Stimulated activated CD4-positive, alpha-beta T cell treated with anti-CD3 and anti-CD28 coated beads, Interleukin-12 subunit alpha, Interleukin-12 subunit beta, amount 100 ng/mL, for 4 hours (primary cell): ENCODE data around the gene FAM210B.
"Not testable (repeated sequence)": the region's sequence is repeated elsewhere in the genome, so short reads cannot be mapped to it uniquely, and the experiment has no call there.

Experiments
- DNase-seq: peaks from one replicate; pipeline ENCODE4 v3.0.0-alpha.2; 2020

FAM210B gene, protein sequence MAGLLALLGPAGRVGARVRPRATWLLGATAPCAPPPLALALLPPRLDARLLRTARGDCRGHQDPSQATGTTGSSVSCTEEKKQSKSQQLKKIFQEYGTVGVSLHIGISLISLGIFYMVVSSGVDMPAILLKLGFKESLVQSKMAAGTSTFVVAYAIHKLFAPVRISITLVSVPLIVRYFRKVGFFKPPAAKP

DNA sequence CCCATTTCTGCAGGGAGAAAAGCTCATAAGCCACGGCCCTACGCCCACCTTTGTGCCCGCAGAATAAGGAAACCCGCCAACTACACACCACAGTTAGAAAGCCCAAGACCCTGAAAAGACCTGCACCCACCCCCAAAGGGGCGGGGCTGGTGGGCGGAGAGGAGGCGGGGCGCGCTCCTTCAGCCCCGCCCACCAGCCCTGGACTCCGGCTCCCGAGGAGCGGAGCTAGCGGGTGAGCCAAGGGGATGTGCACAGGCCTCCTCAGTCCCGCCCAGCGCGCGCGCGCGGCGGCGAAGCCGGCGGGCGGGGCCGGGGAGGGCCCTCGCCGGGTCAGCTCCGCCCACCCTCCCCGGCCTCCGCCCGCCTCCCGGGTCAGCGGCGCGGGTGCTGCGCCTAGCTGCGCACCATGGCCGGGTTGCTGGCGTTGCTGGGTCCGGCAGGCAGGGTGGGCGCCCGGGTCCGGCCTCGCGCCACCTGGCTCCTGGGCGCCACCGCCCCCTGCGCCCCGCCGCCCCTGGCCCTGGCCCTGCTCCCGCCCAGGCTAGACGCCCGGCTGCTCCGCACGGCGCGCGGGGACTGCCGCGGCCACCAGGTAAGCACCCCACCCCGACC is at the start of gene FAM210B:
TSS of gene FAM210B (plus strand) at position 375 of the 612 bp plus-strand sequence. CDS start at position 407, 32 bp downstream.
- DNase-seq: peak; percentile 77

GRCh38 chr20:56316051-56316450 is 42.7 kb upstream of the FAM210B start:
- no peak for DNase-seq

GRCh38 chr20:56316483-56316882 is 42.3 kb upstream of the FAM210B start:
- no peak for DNase-seq

GRCh38 chr20:56322681-56323080 is 36.1 kb upstream of the FAM210B start:
- DNase-seq: no peak

- no peak for DNase-seq
Observed at GRCh38 chr20:56323206-56323605, 35.6 kb upstream of the FAM210B start.

DNA sequence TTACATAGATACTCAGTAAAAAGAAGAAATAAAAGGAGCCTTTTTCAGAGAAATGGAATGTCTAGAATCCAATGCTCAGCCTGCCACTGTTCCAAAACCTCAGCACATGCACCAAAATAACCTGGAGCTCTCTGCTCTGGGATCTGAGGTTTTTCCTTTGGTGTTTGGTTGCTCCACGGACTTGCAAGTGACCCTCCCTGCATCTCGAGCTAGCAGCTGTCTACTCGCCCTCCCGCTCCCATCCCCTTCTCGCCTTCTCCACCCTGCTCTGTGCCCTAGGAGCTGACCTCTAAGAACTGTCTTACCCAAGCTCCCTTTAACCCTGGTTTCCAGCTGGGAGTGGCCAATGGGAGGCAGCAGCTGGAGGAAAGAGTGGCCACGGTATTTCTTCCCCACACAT is 35.1 kb upstream of the FAM210B start:
- DNase-seq: no peak

DNA sequence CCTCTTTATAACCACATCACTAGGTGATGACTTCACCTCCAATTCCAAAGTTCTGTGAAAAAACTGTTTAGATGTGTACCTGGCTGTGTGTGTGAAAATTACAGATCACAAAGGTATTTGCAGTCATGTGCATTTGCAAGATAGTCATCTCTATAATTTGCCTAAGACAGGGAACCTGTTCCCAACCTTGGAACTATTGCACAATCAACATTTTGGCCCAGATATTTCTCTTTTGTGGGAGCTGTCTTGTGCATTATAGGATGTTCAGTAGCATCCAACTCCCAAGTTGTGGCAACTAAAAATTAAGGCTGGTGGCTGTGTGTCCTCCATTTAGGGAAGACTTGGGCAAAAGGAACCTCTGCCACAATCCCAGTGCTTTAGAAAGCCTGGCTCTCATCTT is 34.0 kb upstream of the FAM210B start:
- DNase-seq: no peak

DNA sequence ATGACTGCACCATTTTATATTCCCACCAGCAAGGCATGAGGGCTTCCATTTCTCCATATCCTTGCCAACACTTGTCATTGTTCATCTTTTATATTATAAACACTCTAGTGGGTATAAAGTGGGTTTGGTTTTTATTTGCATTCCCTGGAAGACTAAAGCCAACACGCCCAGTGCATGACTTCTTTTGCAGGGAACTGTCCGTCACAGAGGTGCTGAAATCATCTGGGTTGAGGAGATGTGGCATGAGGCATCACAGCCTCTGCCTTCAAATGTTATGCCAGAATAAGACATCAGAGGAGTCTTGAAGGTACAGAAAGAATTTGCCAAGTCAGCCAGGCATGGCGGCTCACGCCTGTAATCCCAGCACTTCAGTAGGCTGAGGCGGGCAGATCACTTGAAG is 29.9 kb upstream of the FAM210B start:
- no peak for DNase-seq

DNA sequence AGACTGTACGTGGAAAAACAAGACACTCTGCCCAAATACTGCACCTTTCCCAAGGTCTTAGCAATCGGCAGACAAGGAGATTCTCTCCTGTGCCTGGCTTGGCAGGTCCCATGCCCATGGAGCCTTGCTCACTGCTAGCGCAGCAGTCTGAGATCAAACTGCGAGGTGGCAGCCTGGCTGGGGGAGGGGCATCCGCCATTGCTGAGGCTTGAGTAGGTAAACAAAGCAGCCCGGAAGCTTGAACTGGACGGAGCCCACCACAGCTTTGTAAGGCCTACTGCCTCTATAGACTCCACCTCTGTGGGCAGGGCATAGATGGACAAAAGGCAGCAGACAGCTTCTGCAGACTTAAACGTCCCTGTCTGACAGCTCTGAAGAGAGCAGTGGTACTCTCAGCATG is 22.1 kb upstream of the FAM210B start:
- DNase-seq: not testable (repeated sequence)

DNA sequence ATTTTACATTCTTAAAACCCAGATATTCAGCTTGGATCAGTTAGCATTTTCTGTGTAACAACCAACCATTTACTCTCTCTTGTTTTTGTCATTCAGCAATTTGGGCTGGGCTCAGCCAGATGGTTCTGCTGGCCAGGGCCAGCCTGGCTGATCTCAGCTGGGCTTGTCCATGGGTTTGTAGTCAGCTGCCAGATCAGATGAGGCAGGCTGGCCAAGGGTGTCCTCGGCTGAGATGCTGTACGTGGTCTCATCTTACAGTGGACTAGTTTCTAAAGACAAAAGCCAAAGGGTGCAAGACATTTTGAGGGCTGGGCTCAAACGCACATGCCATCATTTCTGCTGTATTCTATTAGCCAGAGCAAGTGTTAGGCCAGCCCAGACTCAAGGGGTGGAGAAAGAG is 16.0 kb upstream of the FAM210B start:
- no peak for DNase-seq

GRCh38 chr20:56343861-56344381 is 14.9 kb upstream of the FAM210B start:
- peak; percentile 25 for DNase-seq

GRCh38 chr20:56345911-56346310 is 12.9 kb upstream of the FAM210B start:
- DNase-seq: no peak

DNA sequence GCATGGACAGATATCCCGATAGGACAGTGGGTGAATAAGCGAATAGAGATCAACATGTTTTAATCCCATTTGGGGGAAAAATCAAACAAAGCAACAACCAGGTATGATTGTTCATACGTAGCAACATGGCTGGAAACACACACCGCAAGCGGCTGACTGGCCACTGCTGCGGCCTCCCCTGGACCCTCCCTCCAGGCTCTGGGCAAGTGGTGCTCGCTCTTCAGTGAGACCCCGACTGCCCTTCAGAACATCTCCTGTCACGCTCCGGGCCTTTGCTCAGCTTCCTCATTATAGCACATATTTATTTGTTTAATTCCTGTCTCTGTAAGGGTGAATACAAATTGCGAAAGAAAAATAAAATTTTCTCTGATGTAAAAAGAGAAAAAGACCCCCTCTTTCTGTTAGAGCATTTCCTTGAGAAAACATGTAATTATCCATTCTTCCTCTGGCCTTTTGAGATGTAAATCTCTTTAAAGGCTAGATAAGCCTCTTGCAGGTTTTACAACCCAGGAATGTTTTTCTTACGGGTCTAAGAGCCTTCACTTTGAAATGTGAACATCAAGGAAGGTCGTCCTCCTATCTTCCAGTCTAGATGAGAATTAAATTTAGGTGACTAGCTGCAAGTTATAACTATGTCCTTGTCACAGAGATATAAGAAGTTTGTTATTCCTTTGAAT is 11.0 kb upstream of the FAM210B start:
- no peak for DNase-seq

- DNase-seq: no peak
Observed at GRCh38 chr20:56348305-56348693, 10.5 kb upstream of the FAM210B start.

GRCh38 chr20:56348746-56349145 is 10.0 kb upstream of the FAM210B start:
- no peak for DNase-seq

DNA sequence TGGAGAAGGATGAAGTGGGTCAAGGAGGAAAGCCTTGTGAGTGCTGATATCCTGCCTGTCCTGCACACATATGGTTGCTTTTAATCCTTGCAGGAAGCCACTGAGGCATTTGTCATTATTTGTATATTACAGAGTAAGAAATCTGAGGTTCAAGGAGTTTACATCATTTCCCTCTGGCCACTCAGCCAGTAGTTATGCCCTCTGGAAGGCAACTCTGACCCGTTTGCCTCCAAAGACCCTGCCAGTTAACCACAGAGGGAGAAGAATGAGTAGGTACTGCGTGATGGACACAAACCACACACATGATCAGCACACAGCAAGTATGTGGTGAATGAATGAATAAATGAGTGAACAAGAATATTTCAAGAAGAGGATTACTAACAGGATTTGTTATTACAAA is 7.9 kb upstream of the FAM210B start:
- no peak for DNase-seq

- DNase-seq: no peak
Observed at GRCh38 chr20:56352345-56353055, 6.3 kb upstream of the FAM210B start.

DNA sequence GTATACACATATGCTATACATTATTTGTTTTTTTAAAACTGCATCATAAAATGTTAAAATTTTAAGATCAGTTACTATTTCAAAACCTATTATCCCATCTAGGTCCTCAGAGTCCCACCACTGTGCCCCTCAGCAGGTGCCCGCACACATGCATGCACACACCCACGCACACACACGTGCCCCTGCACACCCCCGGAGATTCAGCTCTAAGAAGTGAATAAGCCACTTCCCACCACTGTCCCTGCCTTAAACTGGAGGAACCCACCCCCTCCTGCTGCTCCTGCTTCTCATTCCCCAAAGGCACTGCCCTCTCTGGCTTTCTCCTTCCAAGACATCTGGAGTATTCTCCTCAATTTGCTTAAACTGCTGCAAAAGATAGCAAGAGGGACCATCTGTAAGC is 5.4 kb upstream of the FAM210B start:
- DNase-seq: no peak

DNA sequence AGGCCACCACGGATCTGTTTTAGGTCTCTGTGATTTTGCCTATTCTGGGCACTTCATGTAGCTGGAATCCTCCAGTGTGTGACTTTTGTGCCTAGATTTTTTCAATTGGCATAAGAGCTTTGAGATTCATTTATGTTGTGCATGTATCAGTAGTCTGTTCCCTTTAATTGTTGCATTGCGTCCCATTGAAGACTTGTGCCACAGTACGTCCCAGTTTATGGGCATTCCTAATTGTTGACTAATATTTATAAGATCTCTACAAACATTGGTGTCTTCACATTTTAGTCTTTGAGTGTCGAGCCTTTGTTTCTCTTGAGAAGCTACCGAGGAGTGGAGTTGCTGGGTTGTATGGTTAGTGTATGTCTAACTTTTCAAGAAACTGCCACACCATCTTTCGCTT is 704 bp upstream of the FAM210B start:
- no peak for DNase-seq

DNA sequence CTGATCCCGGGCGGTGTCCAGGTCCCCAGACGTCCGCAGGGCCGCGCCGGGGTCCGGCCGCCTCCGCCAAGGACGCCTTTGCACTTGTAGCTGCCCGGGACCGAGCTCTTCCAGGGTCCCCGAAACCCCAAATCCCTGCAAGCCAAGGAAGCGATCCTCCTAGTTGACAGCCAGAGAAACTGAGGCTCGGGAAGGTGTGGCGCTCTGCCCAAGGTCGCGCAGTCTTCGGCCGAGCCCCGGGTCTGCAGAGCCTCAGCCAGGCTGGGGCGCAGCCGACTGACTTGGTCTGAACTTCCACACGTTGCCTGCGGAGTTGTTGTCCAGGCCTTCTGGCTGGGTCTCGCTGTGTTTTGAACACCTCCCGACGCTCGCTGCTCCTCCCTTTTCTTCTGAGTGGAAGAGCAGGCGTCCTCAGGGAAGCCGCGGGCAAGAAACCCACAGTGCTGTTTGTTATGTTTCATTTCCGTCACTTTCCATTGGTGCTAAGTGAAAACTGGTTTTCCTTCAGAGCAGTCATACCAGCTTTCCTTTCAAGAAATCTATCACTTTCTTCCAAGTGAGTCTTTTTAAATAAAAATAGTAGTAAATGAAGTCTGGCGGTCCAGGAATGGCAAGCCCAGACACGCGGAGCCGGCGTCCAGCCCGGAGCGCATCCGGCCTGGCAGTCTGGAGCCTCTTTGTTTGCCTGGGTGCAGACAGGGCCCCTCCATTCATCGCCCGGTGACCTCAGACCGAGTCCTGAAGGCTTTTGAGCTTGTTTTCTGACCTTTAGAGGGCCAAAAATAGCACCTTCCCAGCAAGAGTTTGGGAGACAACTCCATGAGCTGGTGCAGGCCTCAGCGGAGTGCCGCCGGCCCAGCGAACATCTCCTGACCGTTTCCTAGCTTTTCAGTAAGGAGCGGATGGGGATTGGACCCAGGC is 698 bp downstream of the FAM210B start:
- DNase-seq: peak; percentile 10

- DNase-seq: no peak
Observed at GRCh38 chr20:56360133-56360907, 1.5 kb downstream of the FAM210B start.

GRCh38 chr20:56360908-56361205 is 2.1 kb downstream of the FAM210B start:
- DNase-seq: no peak
